WTC11 (cell line): ENCODE measurements around the gene CCNG1. TPM values are rescaled to one million over a fixed set of nuclear protein-coding genes. Genes with fewer than 3 reads are reported as not detected.

ENCODE experiments used
- ATAC-seq: fragments of 200-7000 bp; cut with Tn5 transposase; 2 replicates; pipeline ENCODE4 v1.10.0; 2021; ENCODE audit warnings: mild to moderate bottlenecking, moderate library complexity
- CTCF ChIA-PET: fragments of 300-600 bp; sonication (Branson Sonifier 250); formaldehyde crosslinking; loops from one replicate; lab custom pipeline; 2021; ENCODE audit warnings: antibody characterized with exemption; lab: Charles Lee
- POLR2A ChIA-PET: fragments of 350-600 bp; sonication (Branson Sonifier 250); formaldehyde crosslinking; loops from one replicate; lab custom pipeline; 2021; ENCODE audit warnings: antibody characterized with exemption; lab: Charles Lee
- DNase-seq: peaks from one replicate; pipeline ENCODE4 v3.0.0; 2021; ENCODE audit warnings: low spot score
- H3K27ac Mint-ChIP-seq: 2 replicates; pipeline ENCODE4 v1.8.0; 2021; ENCODE audit warnings: mixed read lengths
- H3K27me3 Mint-ChIP-seq: 2 replicates; pipeline ENCODE4 v1.8.0; 2021; ENCODE audit warnings: low read depth, mild to moderate bottlenecking, moderate library complexity, mixed read lengths
- H3K36me3 Mint-ChIP-seq: 2 replicates; pipeline ENCODE4 v1.8.0; 2021; ENCODE audit warnings: mixed read lengths
- H3K4me1 Mint-ChIP-seq: 2 replicates; pipeline ENCODE4 v1.8.0; 2022; ENCODE audit warnings: mixed read lengths
- H3K4me3 Mint-ChIP-seq: 2 replicates; pipeline ENCODE4 v1.8.0; 2021; ENCODE audit warnings: mild to moderate bottlenecking, moderate library complexity, mixed read lengths
- H3K9me3 Mint-ChIP-seq: 2 replicates; pipeline ENCODE4 v1.8.0; 2021; ENCODE audit warnings: mixed read lengths
- ATF6 ChIP-seq: sonication (generic); formaldehyde crosslinking; IDR thresholded peaks from 2 replicates; pipeline ENCODE4 v1.8.1; 2023; ENCODE audit warnings: mild to moderate bottlenecking, missing genetic modification reagents
- CBFB ChIP-seq: sonication (generic); formaldehyde crosslinking; IDR thresholded peaks from 2 replicates; pipeline ENCODE4 v1.8.1; 2022; ENCODE audit warnings: mild to moderate bottlenecking, low read depth, missing genetic modification reagents
- CTCF ChIP-seq: fragments of 200-600 bp; IDR thresholded peaks from 2 replicates; pipeline ENCODE4 v1.8.0; 2022; ENCODE audit warnings: antibody characterized with exemption
- E2F5 ChIP-seq: sonication (generic); formaldehyde crosslinking; IDR thresholded peaks from 2 replicates; pipeline ENCODE4 v1.8.1; 2022; ENCODE audit warnings: mild to moderate bottlenecking, moderate library complexity, missing genetic modification reagents
- ESRRA ChIP-seq: sonication (generic); formaldehyde crosslinking; IDR thresholded peaks from 2 replicates; pipeline ENCODE4 v1.8.1; 2022; ENCODE audit warnings: mild to moderate bottlenecking, missing genetic modification reagents, borderline replicate concordance
- ETV6 ChIP-seq: sonication (generic); formaldehyde crosslinking; IDR thresholded peaks from 2 replicates; pipeline ENCODE4 v1.8.1; 2022; ENCODE audit warnings: mild to moderate bottlenecking, missing genetic modification reagents
- FOXJ3 ChIP-seq: sonication (generic); formaldehyde crosslinking; IDR thresholded peaks from 2 replicates; pipeline ENCODE4 v1.9.0; 2021; ENCODE audit warnings: missing genetic modification reagents, mild to moderate bottlenecking, borderline replicate concordance
- FOXK1 ChIP-seq: sonication (generic); formaldehyde crosslinking; IDR thresholded peaks from 2 replicates; pipeline ENCODE4 v1.8.0; 2022; ENCODE audit warnings: mild to moderate bottlenecking, moderate library complexity, missing genetic modification reagents
- HMGXB4 ChIP-seq: sonication (generic); formaldehyde crosslinking; IDR thresholded peaks from 2 replicates; pipeline ENCODE4 v1.8.1; 2023; ENCODE audit warnings: mild to moderate bottlenecking, moderate library complexity, missing genetic modification reagents
- IRF2 ChIP-seq: sonication (generic); formaldehyde crosslinking; IDR thresholded peaks from 2 replicates; pipeline ENCODE4 v1.8.0; 2022; ENCODE audit warnings: low read depth, missing genetic modification reagents, borderline replicate concordance
- KAT7 ChIP-seq: sonication (generic); formaldehyde crosslinking; IDR thresholded peaks from 2 replicates; pipeline ENCODE4 v1.8.1; 2023; ENCODE audit warnings: missing genetic modification reagents, mild to moderate bottlenecking, borderline replicate concordance
- MAX ChIP-seq: sonication (generic); formaldehyde crosslinking; IDR thresholded peaks from 2 replicates; pipeline ENCODE4 v1.8.0; 2022; ENCODE audit warnings: mild to moderate bottlenecking, missing genetic modification reagents
- NFE2L1 ChIP-seq: sonication (generic); formaldehyde crosslinking; IDR thresholded peaks from 2 replicates; pipeline ENCODE4 v1.8.1; 2023; ENCODE audit warnings: missing genetic modification reagents
- OVOL2 ChIP-seq: fragments of 250-450 bp; sonication (Bioruptor Pico); IDR thresholded peaks from 2 replicates; pipeline ENCODE4 v1.9.0; 2021; ENCODE audit warnings: mild to moderate bottlenecking, borderline replicate concordance
- RORB ChIP-seq: fragments of 250-450 bp; sonication (Bioruptor Pico); IDR thresholded peaks from 2 replicates; pipeline ENCODE4 v1.9.0; 2021; ENCODE audit warnings: mild to moderate bottlenecking
- SMAD3 ChIP-seq: sonication (generic); formaldehyde crosslinking; IDR thresholded peaks from 2 replicates; pipeline ENCODE4 v1.8.0; 2022; ENCODE audit warnings: missing genetic modification reagents, mild to moderate bottlenecking, borderline replicate concordance
- SMAD4 ChIP-seq: sonication (generic); formaldehyde crosslinking; IDR thresholded peaks from 2 replicates; pipeline ENCODE4 v1.8.0; 2022; ENCODE audit warnings: mild to moderate bottlenecking, missing genetic modification reagents
- TCF7 ChIP-seq: sonication (generic); formaldehyde crosslinking; IDR thresholded peaks from 2 replicates; pipeline ENCODE4 v1.8.0; 2022; ENCODE audit warnings: mild to moderate bottlenecking, low read depth, missing genetic modification reagents, moderate library complexity
- USF1 ChIP-seq: sonication (generic); formaldehyde crosslinking; IDR thresholded peaks from 2 replicates; pipeline ENCODE4 v1.8.0; 2022; ENCODE audit warnings: mild to moderate bottlenecking, missing genetic modification reagents
- ZNF219 ChIP-seq: sonication (generic); formaldehyde crosslinking; IDR thresholded peaks from 2 replicates; pipeline ENCODE4 v1.8.0; 2023; ENCODE audit warnings: missing genetic modification reagents, mild to moderate bottlenecking, borderline replicate concordance
- ZNF232 ChIP-seq: sonication (generic); formaldehyde crosslinking; IDR thresholded peaks from 2 replicates; pipeline ENCODE4 v1.8.0; 2022; ENCODE audit warnings: mild to moderate bottlenecking, missing genetic modification reagents
- ZNF281 ChIP-seq: sonication (generic); formaldehyde crosslinking; IDR thresholded peaks from 2 replicates; pipeline ENCODE4 v1.8.0; 2023; ENCODE audit warnings: mild to moderate bottlenecking, missing genetic modification reagents
- ZNF423 ChIP-seq: fragments of 250-450 bp; sonication (Bioruptor Pico); IDR thresholded peaks from 2 replicates; pipeline ENCODE4 v2.1.2; 2022; ENCODE audit warnings: mild to moderate bottlenecking, moderate library complexity
- ZNF425 ChIP-seq: fragments of 250-450 bp; sonication (Bioruptor Pico); conservative IDR thresholded peaks from 2 replicates; pipeline ENCODE4 v1.9.0; 2021; ENCODE audit warnings: mild to moderate bottlenecking
- total RNA-seq: library from RNA; stranded (reverse); gene quantifications from 3 replicates; pipeline ENCODE4 v1.2.3, GENCODE V29; 2021

CCNG1 gene
- total RNA-seq, 1 experiment from 2014 or later = 433 TPM

- TF ChIP-seq USF1 (CRISPR knock-in tag) (peak; percentile 81), CBFB (no peak), SMAD4 (CRISPR knock-in tag) (no peak), ETV6 (peak; percentile 48), CTCF (no peak), KAT7 (CRISPR knock-in tag) (no peak), ZNF423 (CRISPR knock-in tag) (peak; percentile 88), RORB (CRISPR knock-in tag) (no peak), ZNF425 (CRISPR knock-in tag) (no peak), OVOL2 (CRISPR knock-in tag) (no peak; the same call in 1 of the 2 replicates), ESRRA (CRISPR knock-in tag) (0 out of 2 replicates have a peak, but pooled peaks have one; percentile 49), ZNF281 (no peak), ZNF232 (CRISPR knock-in tag) (no peak), FOXK1 (peak; percentile 57), FOXJ3 (CRISPR knock-in tag) (no peak)
These were observed at the start of gene CCNG1 (continued) for GRCh38 chr5:163437309-163438182.

GRCh38 chr5:163395792-163396191 lies 41.6 kb upstream of the CCNG1 start:
- no peak overlapping the region for H3K4me3 Mint-ChIP-seq
- peaks cover 3% of the 10 kb centered on the region; the same call in 1 of the 2 replicates for H3K36me3 Mint-ChIP-seq
- ATAC-seq (no peak), DNase-seq (no peak)
- no peak overlapping the region for H3K27ac Mint-ChIP-seq
- no peaks in the 10 kb centered on the region for H3K27me3 Mint-ChIP-seq
- H3K4me1 Mint-ChIP-seq = no peaks in the 10 kb centered on the region
- peaks cover 23% of the 10 kb centered on the region for H3K9me3 Mint-ChIP-seq
- POLR2A ChIA-PET = no interaction called here
- CTCF ChIA-PET = no interaction called here
- TF ChIP-seq SMAD3 = no peak
- TF ChIP-seq HMGXB4 (CRISPR knock-in tag) = no peak
- no peak for TF ChIP-seq ETV6
- no peak for TF ChIP-seq IRF2 (CRISPR knock-in tag)
- no peak for TF ChIP-seq E2F5 (CRISPR knock-in tag)
- no peak for TF ChIP-seq MAX (CRISPR knock-in tag)
- no peak for TF ChIP-seq NFE2L1 (CRISPR knock-in tag)
- no peak for TF ChIP-seq TCF7
- TF ChIP-seq ATF6 (CRISPR knock-in tag) = no peak
- TF ChIP-seq KAT7 (CRISPR knock-in tag) = no peak
- no peak for TF ChIP-seq ZNF219
